ENCODE measurements around the gene MCM6. TPM values are rescaled to one million over a fixed set of nuclear protein-coding genes. Genes with fewer than 3 reads are reported as not detected.

MCM6 gene
- polyA plus RNA-seq, 1 donor from 2014 or later, result 7.0 TPM

DNA sequence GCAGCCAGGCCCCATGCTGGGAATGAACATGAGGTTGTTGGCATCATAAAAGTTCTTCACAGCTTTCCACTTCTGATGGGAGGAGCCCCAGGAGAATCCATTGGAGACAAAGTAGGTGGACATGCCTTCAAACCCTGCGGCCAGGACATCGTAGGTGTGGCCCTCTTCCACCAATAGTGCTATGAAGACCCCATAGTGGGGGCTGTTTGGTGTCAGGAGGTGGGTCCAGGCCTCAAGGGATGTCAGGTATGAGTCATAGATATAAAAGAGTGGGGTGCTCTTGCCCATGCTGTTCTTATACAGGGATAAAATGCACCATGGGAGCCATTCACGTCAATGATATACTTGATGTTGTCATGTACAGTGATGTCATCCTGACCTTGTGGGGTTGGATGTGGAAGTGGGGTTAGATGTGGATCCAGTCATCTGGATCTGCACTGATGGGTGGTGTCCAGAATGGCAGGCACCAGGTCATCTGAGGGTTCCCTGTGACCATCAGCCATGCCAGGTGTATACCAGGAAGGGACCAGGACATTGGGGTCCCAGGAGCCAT lies 22.1 kb upstream of the MCM6 start:
- H3K4me3 ChIP-seq (ENCODE audit: low read length), result no peak overlapping the region
- H3K27ac ChIP-seq (ENCODE audit: low read length), result no peak overlapping the region
- no peaks in the 10 kb centered on the region for H3K36me3 ChIP-seq (ENCODE audit: insufficient read depth, low read length)
- no peak overlapping the region for H3K4me2 ChIP-seq (ENCODE audit: low read length)
- no peaks in the 10 kb centered on the region for H3K9me2 ChIP-seq (ENCODE audit: insufficient read depth, low read length)
- no peaks in the 10 kb centered on the region for H3K27me3 ChIP-seq (ENCODE audit: insufficient read depth, low read depth, low read length)
- H3F3A ChIP-seq (ENCODE audit: insufficient read depth, low read length, poor library complexity, severe bottlenecking), result no peaks in the 10 kb centered on the region
- H3K9me3 ChIP-seq (ENCODE audit: low read length), result no peaks in the 10 kb centered on the region
- no peaks in the 10 kb centered on the region for H4K20me1 ChIP-seq (ENCODE audit: insufficient read depth)
- no peaks in the 10 kb centered on the region for H3K79me2 ChIP-seq (replicated peaks; ENCODE audit: insufficient read depth, low read length)
- no peak for TF ChIP-seq REST (IDR thresholded peaks at IDR 0.05; ENCODE audit: borderline replicate concordance)
- TF ChIP-seq TAF1 (IDR thresholded peaks at IDR 0.05; ENCODE audit: low read depth), result no peak
- TF ChIP-seq POLR2AphosphoS5 (IDR thresholded peaks at IDR 0.05), result no peak
- TF ChIP-seq SMC3 (conservative IDR thresholded peaks at IDR 0.05; ENCODE audit: poor library complexity), result no peak
- TF ChIP-seq, protein P1, sequence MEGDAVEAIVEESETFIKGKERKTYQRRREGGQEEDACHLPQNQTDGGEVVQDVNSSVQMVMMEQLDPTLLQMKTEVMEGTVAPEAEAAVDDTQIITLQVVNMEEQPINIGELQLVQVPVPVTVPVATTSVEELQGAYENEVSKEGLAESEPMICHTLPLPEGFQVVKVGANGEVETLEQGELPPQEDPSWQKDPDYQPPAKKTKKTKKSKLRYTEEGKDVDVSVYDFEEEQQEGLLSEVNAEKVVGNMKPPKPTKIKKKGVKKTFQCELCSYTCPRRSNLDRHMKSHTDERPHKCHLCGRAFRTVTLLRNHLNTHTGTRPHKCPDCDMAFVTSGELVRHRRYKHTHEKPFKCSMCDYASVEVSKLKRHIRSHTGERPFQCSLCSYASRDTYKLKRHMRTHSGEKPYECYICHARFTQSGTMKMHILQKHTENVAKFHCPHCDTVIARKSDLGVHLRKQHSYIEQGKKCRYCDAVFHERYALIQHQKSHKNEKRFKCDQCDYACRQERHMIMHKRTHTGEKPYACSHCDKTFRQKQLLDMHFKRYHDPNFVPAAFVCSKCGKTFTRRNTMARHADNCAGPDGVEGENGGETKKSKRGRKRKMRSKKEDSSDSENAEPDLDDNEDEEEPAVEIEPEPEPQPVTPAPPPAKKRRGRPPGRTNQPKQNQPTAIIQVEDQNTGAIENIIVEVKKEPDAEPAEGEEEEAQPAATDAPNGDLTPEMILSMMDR (IDR thresholded peaks at IDR 0.05; ENCODE audit: poor library complexity, severe bottlenecking), result no peak
- no peak for TF ChIP-seq RAD21 (conservative IDR thresholded peaks at IDR 0.05)
- TF ChIP-seq EP300 (conservative IDR thresholded peaks at IDR 0.05; ENCODE audit: poor library complexity, severe bottlenecking), result no peak
- TF ChIP-seq EZH2 (IDR thresholded peaks at IDR 0.05; ENCODE audit: borderline replicate concordance, insufficient read depth, low read length, poor library complexity, severe bottlenecking), result no peak
- no peak for TF ChIP-seq MXI1 (conservative IDR thresholded peaks at IDR 0.05; ENCODE audit: poor library complexity, severe bottlenecking)
- no peak overlapping the region for H2AFZ ChIP-seq (ENCODE audit: low read depth, low read length)
- no peak overlapping the region for H3K9ac ChIP-seq (ENCODE audit: low read length)

GRCh38 chr2:135894930-135895329 lies 18.7 kb upstream of the MCM6 start:
- Histone ChIP-seq H3K27me3 (ENCODE audit: insufficient read depth, low read depth, low read length) (no peaks in the 10 kb centered on the region), H3K36me3 (ENCODE audit: insufficient read depth, low read length) (no peaks in the 10 kb centered on the region), H3K27ac (ENCODE audit: low read length) (no peak overlapping the region), H4K20me1 (ENCODE audit: insufficient read depth) (no peaks in the 10 kb centered on the region), H3F3A (ENCODE audit: insufficient read depth, low read length, poor library complexity, severe bottlenecking) (no peaks in the 10 kb centered on the region), H3K9ac (ENCODE audit: low read length) (no peak overlapping the region), H3K9me3 (ENCODE audit: low read length) (no peaks in the 10 kb centered on the region), H3K4me3 (ENCODE audit: low read length) (no peak overlapping the region), H3K4me2 (ENCODE audit: low read length) (no peak overlapping the region), H3K79me2 (replicated peaks; ENCODE audit: insufficient read depth, low read length) (no peaks in the 10 kb centered on the region), H3K9me2 (ENCODE audit: insufficient read depth, low read length) (no peaks in the 10 kb centered on the region), H2AFZ (ENCODE audit: low read depth, low read length) (no peak overlapping the region)
- no peak for TF ChIP-seq MXI1 (conservative IDR thresholded peaks at IDR 0.05; ENCODE audit: poor library complexity, severe bottlenecking)
- TF ChIP-seq EZH2 (IDR thresholded peaks at IDR 0.05; ENCODE audit: borderline replicate concordance, insufficient read depth, low read length, poor library complexity, severe bottlenecking), result no peak
- no peak for TF ChIP-seq POLR2AphosphoS5 (IDR thresholded peaks at IDR 0.05)
- TF ChIP-seq SMC3 (conservative IDR thresholded peaks at IDR 0.05; ENCODE audit: poor library complexity), result no peak
- TF ChIP-seq, protein P1 (IDR thresholded peaks at IDR 0.05; ENCODE audit: poor library complexity, severe bottlenecking), result no peak
- no peak for TF ChIP-seq EP300 (conservative IDR thresholded peaks at IDR 0.05; ENCODE audit: poor library complexity, severe bottlenecking)
- TF ChIP-seq REST (IDR thresholded peaks at IDR 0.05; ENCODE audit: borderline replicate concordance), result no peak
